ENCODE measurements around the gene CDK5. TPM values are rescaled to one million over a fixed set of nuclear protein-coding genes. Genes with fewer than 3 reads are reported as not detected.

CDK5 gene
- total RNA-seq, 1 experiment from 2014 or later = 12.2 TPM

DNA sequence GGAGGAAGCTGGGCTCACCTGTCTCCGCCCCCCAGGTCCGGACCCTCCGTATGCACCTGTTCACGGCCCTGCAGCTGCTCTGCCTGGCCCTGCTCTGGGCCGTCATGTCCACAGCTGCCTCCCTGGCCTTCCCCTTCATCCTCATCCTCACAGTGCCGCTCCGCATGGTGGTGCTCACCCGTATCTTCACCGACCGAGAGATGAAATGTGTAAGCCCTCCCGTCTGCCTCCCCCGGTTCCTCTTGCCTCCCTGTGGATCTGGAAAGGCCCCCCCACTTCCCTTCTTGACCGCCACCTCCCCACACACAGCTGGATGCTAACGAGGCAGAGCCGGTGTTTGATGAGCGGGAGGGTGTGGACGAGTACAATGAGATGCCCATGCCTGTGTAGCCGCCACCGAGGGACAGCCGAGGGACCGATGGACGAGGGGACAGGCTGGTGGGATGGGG, 18.3 kb upstream of the CDK5 start:
- H3K36me3 Mint-ChIP-seq (ENCODE audit: insufficient read depth, unreplicated experiment) = peaks cover 41% of the 10 kb centered on the region
- intact Hi-C loops (cut with micrococcal nuclease) = no loop called here
- H3K9me3 Mint-ChIP-seq (ENCODE audit: unreplicated experiment) = no peaks in the 10 kb centered on the region
- ChIA-PET CTCF (interaction anchor here (0.8 to 2.2 kb wide), 3 partner anchors 12 to 35 kb away, joined by 3 to 8 read pairs (median 4); no protein-coding TSS in a partner anchor), POLR2A (interaction anchor here (0.9 to 2.4 kb wide), 3 partner anchors 13 to 40 kb away, joined by 3 to 13 read pairs (median 7); no protein-coding TSS in a partner anchor)
- TF ChIP-seq, protein P1, sequence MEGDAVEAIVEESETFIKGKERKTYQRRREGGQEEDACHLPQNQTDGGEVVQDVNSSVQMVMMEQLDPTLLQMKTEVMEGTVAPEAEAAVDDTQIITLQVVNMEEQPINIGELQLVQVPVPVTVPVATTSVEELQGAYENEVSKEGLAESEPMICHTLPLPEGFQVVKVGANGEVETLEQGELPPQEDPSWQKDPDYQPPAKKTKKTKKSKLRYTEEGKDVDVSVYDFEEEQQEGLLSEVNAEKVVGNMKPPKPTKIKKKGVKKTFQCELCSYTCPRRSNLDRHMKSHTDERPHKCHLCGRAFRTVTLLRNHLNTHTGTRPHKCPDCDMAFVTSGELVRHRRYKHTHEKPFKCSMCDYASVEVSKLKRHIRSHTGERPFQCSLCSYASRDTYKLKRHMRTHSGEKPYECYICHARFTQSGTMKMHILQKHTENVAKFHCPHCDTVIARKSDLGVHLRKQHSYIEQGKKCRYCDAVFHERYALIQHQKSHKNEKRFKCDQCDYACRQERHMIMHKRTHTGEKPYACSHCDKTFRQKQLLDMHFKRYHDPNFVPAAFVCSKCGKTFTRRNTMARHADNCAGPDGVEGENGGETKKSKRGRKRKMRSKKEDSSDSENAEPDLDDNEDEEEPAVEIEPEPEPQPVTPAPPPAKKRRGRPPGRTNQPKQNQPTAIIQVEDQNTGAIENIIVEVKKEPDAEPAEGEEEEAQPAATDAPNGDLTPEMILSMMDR (IDR thresholded peaks at IDR 0.05; ENCODE audit: unreplicated experiment) = no peak
- no peak for DNase-seq (ENCODE audit: unreplicated experiment)
- H3K27ac Mint-ChIP-seq (ENCODE audit: low read depth, unreplicated experiment) = no peak overlapping the region
- H3K4me1 Mint-ChIP-seq (ENCODE audit: insufficient read depth, unreplicated experiment) = peaks cover 16% of the 10 kb centered on the region
- no peak overlapping the region for H3K4me3 Mint-ChIP-seq (ENCODE audit: unreplicated experiment)
- no TSS peak for BruUV-seq (replicated peaks)
- no peaks in the 10 kb centered on the region for H3K27me3 Mint-ChIP-seq (ENCODE audit: insufficient read depth, unreplicated experiment)

DNA sequence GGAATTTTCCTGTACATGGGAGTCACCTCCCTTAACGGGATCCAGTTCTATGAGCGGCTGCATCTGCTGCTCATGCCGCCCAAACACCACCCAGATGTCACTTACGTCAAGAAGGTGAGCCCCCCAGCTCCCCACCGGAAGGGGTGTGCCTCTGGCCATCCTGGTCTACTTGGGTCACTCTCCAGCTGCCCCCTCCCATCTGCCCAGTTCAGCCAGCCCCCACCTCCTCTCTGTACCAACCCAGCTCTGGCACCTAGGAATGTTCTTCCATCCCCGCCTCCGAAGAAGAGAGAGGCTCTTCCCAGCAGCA, 17.9 kb upstream of the CDK5 start:
- peaks cover 16% of the 10 kb centered on the region for H3K4me1 Mint-ChIP-seq (ENCODE audit: insufficient read depth, unreplicated experiment)
- TSS peak; percentile 33 for BruUV-seq (replicated peaks)
- POLR2A ChIA-PET = interaction anchor here (2.0 to 2.4 kb wide), 2 partner anchors 12 to 41 kb away, joined by 7 to 13 read pairs; no protein-coding TSS in a partner anchor
- no peaks in the 10 kb centered on the region for H3K9me3 Mint-ChIP-seq (ENCODE audit: unreplicated experiment)
- TF ChIP-seq, protein P1 (IDR thresholded peaks at IDR 0.05; ENCODE audit: unreplicated experiment) = no peak
- no peak overlapping the region for H3K4me3 Mint-ChIP-seq (ENCODE audit: unreplicated experiment)
- H3K27me3 Mint-ChIP-seq (ENCODE audit: insufficient read depth, unreplicated experiment) = no peaks in the 10 kb centered on the region
- peaks cover 45% of the 10 kb centered on the region for H3K36me3 Mint-ChIP-seq (ENCODE audit: insufficient read depth, unreplicated experiment)
- DNase-seq (ENCODE audit: unreplicated experiment) = no peak
- CTCF ChIA-PET = interaction anchor here (0.8 to 1.6 kb wide), 2 partner anchors 12 to 14 kb away, joined by 3 to 4 read pairs; no protein-coding TSS in a partner anchor
- intact Hi-C loops (cut with micrococcal nuclease) = no loop called here
- no peak overlapping the region for H3K27ac Mint-ChIP-seq (ENCODE audit: low read depth, unreplicated experiment)

DNA sequence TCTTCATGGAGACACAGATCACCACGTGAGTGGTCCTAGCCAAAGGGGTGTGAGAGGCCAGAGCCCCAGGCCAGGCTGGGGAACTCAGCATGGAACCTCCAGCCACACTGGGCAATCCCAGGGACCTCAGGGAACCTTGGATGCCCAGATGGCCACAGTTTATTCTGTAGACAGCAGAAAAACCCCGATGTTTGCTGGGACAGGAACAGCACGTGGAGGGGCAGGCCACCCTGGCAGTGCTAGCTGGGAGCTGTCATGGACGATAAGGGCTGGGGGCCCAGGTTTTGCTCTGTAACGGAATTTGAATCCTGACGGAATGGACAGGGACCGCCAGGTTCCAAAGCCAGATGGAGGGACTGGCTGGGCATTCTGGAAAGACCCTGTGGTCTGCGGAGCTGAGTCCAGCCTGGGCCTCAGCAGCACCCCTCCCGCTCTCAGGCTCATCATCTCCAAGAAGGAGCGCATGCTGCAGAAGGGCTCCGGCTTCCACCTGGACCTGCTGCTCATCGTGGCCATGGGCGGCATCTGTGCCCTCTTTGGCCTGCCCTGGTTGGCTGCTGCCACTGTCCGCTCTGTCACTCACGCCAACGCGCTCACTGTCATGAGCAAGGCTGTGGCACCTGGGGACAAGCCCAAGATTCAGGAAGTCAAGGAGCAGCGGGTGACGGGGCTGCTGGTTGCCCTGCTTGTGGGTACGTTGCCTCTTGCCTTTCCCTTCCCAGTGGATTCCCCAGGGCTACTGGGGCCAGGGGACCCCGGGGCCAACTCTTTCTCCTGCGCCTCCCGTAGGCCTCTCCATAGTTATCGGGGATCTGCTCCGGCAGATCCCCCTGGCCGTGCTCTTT, 17.3 kb upstream of the CDK5 start:
- TF ChIP-seq, protein P1 (IDR thresholded peaks at IDR 0.05; ENCODE audit: unreplicated experiment) = no peak
- ChIA-PET POLR2A (interaction anchor here (1.0 to 2.0 kb wide), 2 partner anchors 12 kb away, joined by 4 to 13 read pairs; no protein-coding TSS in a partner anchor), CTCF (interaction anchor here (0.8 to 1.6 kb wide), 2 partner anchors 13 to 14 kb away, joined by 3 to 4 read pairs; no protein-coding TSS in a partner anchor)
- no TSS peak for BruUV-seq (replicated peaks)
- Mint-ChIP-seq H3K4me3 (ENCODE audit: unreplicated experiment) (no peak overlapping the region), H3K9me3 (ENCODE audit: unreplicated experiment) (no peaks in the 10 kb centered on the region), H3K4me1 (ENCODE audit: insufficient read depth, unreplicated experiment) (peaks cover 15% of the 10 kb centered on the region), H3K27me3 (ENCODE audit: insufficient read depth, unreplicated experiment) (no peaks in the 10 kb centered on the region), H3K27ac (ENCODE audit: low read depth, unreplicated experiment) (no peak overlapping the region), H3K36me3 (ENCODE audit: insufficient read depth, unreplicated experiment) (peaks cover 48% of the 10 kb centered on the region)
- DNase-seq (ENCODE audit: unreplicated experiment) = no peak
- intact Hi-C loops (cut with micrococcal nuclease) = no loop called here

DNA sequence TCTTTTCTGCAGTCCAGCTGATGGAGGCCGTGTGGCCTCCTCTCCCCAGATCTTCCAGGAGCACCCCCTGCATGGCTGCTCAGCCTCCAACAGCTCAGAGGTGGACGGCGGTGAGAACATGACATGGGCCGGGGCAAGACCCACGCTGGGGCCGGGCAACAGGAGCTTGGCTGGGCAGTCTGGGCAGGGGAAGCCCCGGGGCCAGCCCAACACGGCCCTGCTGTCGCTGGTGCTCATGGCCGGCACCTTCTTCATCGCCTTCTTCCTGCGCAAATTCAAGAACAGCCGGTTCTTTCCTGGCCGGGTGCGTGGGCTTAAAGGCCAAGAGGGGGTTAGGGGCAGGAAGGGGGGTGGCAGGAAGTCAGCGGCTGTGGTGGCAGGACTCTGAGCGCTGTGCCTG, 16.3 kb upstream of the CDK5 start:
- H3K27ac Mint-ChIP-seq (ENCODE audit: low read depth, unreplicated experiment) = no peak overlapping the region
- TF ChIP-seq, protein P1 (IDR thresholded peaks at IDR 0.05; ENCODE audit: unreplicated experiment) = no peak
- H3K4me1 Mint-ChIP-seq (ENCODE audit: insufficient read depth, unreplicated experiment) = peaks cover 7% of the 10 kb centered on the region
- CTCF ChIA-PET = no interaction called here
- DNase-seq (ENCODE audit: unreplicated experiment) = no peak
- H3K4me3 Mint-ChIP-seq (ENCODE audit: unreplicated experiment) = no peak overlapping the region
- BruUV-seq (replicated peaks) = no TSS peak
- intact Hi-C loops (cut with micrococcal nuclease) = no loop called here
- H3K27me3 Mint-ChIP-seq (ENCODE audit: insufficient read depth, unreplicated experiment) = no peaks in the 10 kb centered on the region
- H3K9me3 Mint-ChIP-seq (ENCODE audit: unreplicated experiment) = no peaks in the 10 kb centered on the region
- POLR2A ChIA-PET = interaction anchor here (1.0 to 1.2 kb wide), 3 partner anchors 9 to 12 kb away, joined by 3 to 4 read pairs (median 4); partner anchors contain the start of gene TMUB1
- peaks cover 55% of the 10 kb centered on the region for H3K36me3 Mint-ChIP-seq (ENCODE audit: insufficient read depth, unreplicated experiment)

All from MCF 10A (cell line).